HepG2 (cell line): ENCODE measurements around the gene IL32. TPM values are rescaled to one million over a fixed set of nuclear protein-coding genes. Genes with fewer than 3 reads are reported as not detected.

Experiments
- AHR ChIP-seq: IDR thresholded peaks from 2 replicates; pipeline ENCODE4 v1.6.1; 2018; ENCODE audit warnings: missing genetic modification reagents, missing compliant biosample characterization
- DNMT3B ChIP-seq: conservative IDR thresholded peaks from 2 replicates; pipeline ENCODE4 v1.6.1; 2016; ENCODE audit warnings: missing biosample characterization, control low read depth
- GFI1 ChIP-seq: sonication (generic); formaldehyde crosslinking; IDR thresholded peaks from 2 replicates; pipeline ENCODE4 v1.5.0; 2020; ENCODE audit warnings: missing genetic modification reagents, mild to moderate bottlenecking, borderline replicate concordance
- HNRNPUL1 ChIP-seq: fragments of 200-400 bp; formaldehyde crosslinking; IDR thresholded peaks from 2 replicates; pipeline ENCODE4 v1.6.1; 2017; ENCODE audit warnings: low read depth, mild to moderate bottlenecking, low read length, moderate library complexity
- LCORL ChIP-seq, 2 experiments: fragments of 450-650 bp in 1 of 2; sonication (generic) in 1 of 2; formaldehyde crosslinking in 1 of 2; IDR thresholded peaks; 2 replicates each; pipeline versions ENCODE4 v1.5.0 to v1.6.1; 2017 to 2020; ENCODE audit warnings: antibody characterized with exemption in 1 of 2, missing genetic modification reagents in 1 of 2
- MBNL3 ChIP-seq: fragments of 250-450 bp; sonication (Bioruptor Pico); conservative IDR thresholded peaks from 2 replicates; pipeline ENCODE4 v1.8.0; 2022; ENCODE audit warnings: mild to moderate bottlenecking, inconsistent platforms
- MTF2 ChIP-seq: sonication (generic); formaldehyde crosslinking; IDR thresholded peaks from 2 replicates; pipeline ENCODE4 v1.5.0; 2020; ENCODE audit warnings: missing genetic modification reagents, borderline replicate concordance
- NR2F6 ChIP-seq, 2 experiments: IDR thresholded peaks; 2 replicates each; pipeline ENCODE4 v1.6.1; 2016; ENCODE audit warnings: antibody characterized with exemption in 1 of 2, mild to moderate bottlenecking in 1 of 2
- SOX13 ChIP-seq, 3 experiments: fragments of 450-650 bp in 1 of 3; sonication (generic) in 1 of 3; formaldehyde crosslinking in 1 of 3; IDR thresholded peaks in 2 of 3; conservative IDR thresholded peaks in 1 of 3; 2 replicates each; pipeline versions ENCODE4 v1.5.0 to v1.6.1; 2016 to 2020; ENCODE audit warnings: antibody characterized with exemption in 1 of 3, mild to moderate bottlenecking in 1 of 3, missing compliant biosample characterization in 1 of 3, missing genetic modification reagents in 1 of 3, moderate library complexity in 1 of 3
- TOE1 ChIP-seq: sonication (generic); formaldehyde crosslinking; IDR thresholded peaks from 2 replicates; pipeline ENCODE4 v1.4.0; 2020; ENCODE audit warnings: mild to moderate bottlenecking, missing genetic modification reagents
- TSC22D2 ChIP-seq: sonication (generic); formaldehyde crosslinking; IDR thresholded peaks from 2 replicates; pipeline ENCODE4 v1.5.1; 2020; ENCODE audit warnings: missing genetic modification reagents, mild to moderate bottlenecking, borderline replicate concordance
- ZNF766 ChIP-seq: sonication (generic); formaldehyde crosslinking; IDR thresholded peaks from 2 replicates; pipeline ENCODE4 v1.5.0; 2020; ENCODE audit warnings: missing genetic modification reagents, borderline replicate concordance
- ZNF83 ChIP-seq: sonication (generic); formaldehyde crosslinking; IDR thresholded peaks from 2 replicates; pipeline ENCODE4 v1.4.0; 2020; ENCODE audit warnings: missing genetic modification reagents, mild to moderate bottlenecking, borderline replicate concordance
- ZSCAN25 ChIP-seq: sonication (generic); formaldehyde crosslinking; IDR thresholded peaks from 2 replicates; pipeline ENCODE4 v1.8.0; 2022; ENCODE audit warnings: mild to moderate bottlenecking, missing genetic modification reagents
- ZSCAN30 ChIP-seq: sonication (generic); formaldehyde crosslinking; IDR thresholded peaks from 2 replicates; pipeline ENCODE4 v1.5.0; 2020; ENCODE audit warnings: mild to moderate bottlenecking, missing genetic modification reagents
- polyA plus RNA-seq, 8 experiments: library from polyadenylated mRNA; depleted of rRNA in 3 of 8; stranded (reverse) in 7 of 8; unstranded in 1 of 8; fragments of >200 nt; fragmentation: Illumina TruSeq in 4 of 8; extraction: Trizol in 4 of 8; gene quantifications; 2 replicates each; pipeline versions ENCODE4 v1.2.1 to v1.2.3, GENCODE V29; 2011 to 2016; ENCODE audit warnings: low read depth in 4 of 8, missing spikeins in 1 of 8, mixed read lengths in 1 of 8; ENCODE audit not compliant: insufficient read depth in 1 of 8
- total RNA-seq, 5 experiments: library from RNA; depleted of rRNA; stranded (reverse); fragments of >200 nt; fragmentation: Illumina TruSeq; extraction: Trizol; gene quantifications; 2 replicates each; pipeline ENCODE4 v1.2.3, GENCODE V29; 2016; ENCODE audit warnings: low read depth in 1 of 5
- TF ChIP-seq, protein P1 (sequence below): sonication (generic); formaldehyde crosslinking; IDR thresholded peaks from 2 replicates; pipeline ENCODE4 v1.4.0; 2020; ENCODE audit warnings: mild to moderate bottlenecking, missing genetic modification reagents
- TF ChIP-seq, protein P2 (sequence below): sonication (generic); formaldehyde crosslinking; IDR thresholded peaks from 2 replicates; pipeline ENCODE4 v1.9.0; 2021; ENCODE audit warnings: missing genetic modification reagents, mild to moderate bottlenecking, borderline replicate concordance
- TF ChIP-seq, protein P3 (sequence below): sonication (generic); formaldehyde crosslinking; IDR thresholded peaks from 2 replicates; pipeline ENCODE4 v1.4.0; 2020; ENCODE audit warnings: missing genetic modification reagents

The IL32 gene
- total and polyA plus RNA-seq, 2 of the 13 experiments (the other 11 are each of a cell fraction or from before 2014, with no cell fraction given), result 115 to 165 TPM

DNA sequence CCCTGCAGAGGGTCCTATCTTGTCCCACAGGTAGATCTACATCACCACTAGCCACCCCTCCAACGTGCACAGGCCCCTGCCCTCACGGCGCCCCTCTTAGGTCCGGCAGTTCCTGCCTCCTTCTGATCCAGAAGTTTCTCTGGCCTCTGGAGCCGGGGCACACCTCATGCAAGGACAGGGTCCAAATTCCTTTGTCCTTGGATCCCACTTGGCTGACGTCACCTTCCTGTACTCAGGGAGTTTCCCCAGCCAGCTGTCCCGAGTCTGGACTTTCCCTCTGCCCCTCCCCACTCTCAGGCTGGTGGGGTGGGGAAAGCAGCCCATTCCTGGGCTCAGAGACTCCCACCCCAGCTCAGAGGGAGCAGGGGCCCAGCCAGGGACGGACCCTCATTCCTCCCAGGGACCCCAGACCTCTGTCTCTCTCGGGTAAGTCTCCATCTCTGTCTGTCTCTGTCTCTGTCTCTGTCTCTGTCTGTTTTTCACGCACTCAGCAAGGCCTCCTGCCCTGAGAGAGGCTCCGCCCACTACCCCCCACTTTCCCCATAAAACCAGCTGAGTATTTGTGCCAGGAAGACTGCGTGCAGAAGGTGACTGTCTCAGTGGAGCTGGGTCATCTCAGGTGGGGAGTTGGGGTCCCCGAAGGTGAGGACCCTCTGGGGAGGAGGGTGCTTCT, at the start of gene IL32 (continued):
- TF ChIP-seq, protein P1, sequence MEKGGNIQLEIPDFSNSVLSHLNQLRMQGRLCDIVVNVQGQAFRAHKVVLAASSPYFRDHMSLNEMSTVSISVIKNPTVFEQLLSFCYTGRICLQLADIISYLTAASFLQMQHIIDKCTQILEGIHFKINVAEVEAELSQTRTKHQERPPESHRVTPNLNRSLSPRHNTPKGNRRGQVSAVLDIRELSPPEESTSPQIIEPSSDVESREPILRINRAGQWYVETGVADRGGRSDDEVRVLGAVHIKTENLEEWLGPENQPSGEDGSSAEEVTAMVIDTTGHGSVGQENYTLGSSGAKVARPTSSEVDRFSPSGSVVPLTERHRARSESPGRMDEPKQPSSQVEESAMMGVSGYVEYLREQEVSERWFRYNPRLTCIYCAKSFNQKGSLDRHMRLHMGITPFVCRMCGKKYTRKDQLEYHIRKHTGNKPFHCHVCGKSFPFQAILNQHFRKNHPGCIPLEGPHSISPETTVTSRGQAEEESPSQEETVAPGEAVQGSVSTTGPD (CRISPR knock-in tag), result no peak
- TF ChIP-seq ZNF83 (CRISPR knock-in tag) (peak; percentile 14; the same call in 1 of the 2 replicates), GFI1 (CRISPR knock-in tag) (no peak), LCORL (IDR thresholded peaks at IDR 0.05) (no peak), LCORL (CRISPR knock-in tag; IDR thresholded peaks at IDR 0.05) (peak; percentile 96), TOE1 (no peak), MBNL3 (CRISPR knock-in tag) (no peak), SOX13 (IDR thresholded peaks at IDR 0.05) (no peak), SOX13 (CRISPR knock-in tag; conservative IDR thresholded peaks at IDR 0.05 in 1 of 2, IDR thresholded peaks at IDR 0.05 in 1 of 2) (peak in 1 of 2 experiments; percentile 69; a peak in 2 of 4 replicates), TSC22D2 (CRISPR knock-in tag) (no peak), ZNF766 (no peak; the same call in 1 of the 2 replicates), MTF2 (CRISPR knock-in tag) (no peak), HNRNPUL1 (no peak), DNMT3B (CRISPR knock-in tag) (no peak), NR2F6 (IDR thresholded peaks at IDR 0.05) (peak; percentile 37; the same call in 1 of the 2 replicates), NR2F6 (CRISPR knock-in tag; IDR thresholded peaks at IDR 0.05) (peak; percentile 74), ZSCAN25 (CRISPR knock-in tag) (no peak), AHR (CRISPR knock-in tag) (no peak), ZSCAN30 (no peak)
- TF ChIP-seq, protein P2, sequence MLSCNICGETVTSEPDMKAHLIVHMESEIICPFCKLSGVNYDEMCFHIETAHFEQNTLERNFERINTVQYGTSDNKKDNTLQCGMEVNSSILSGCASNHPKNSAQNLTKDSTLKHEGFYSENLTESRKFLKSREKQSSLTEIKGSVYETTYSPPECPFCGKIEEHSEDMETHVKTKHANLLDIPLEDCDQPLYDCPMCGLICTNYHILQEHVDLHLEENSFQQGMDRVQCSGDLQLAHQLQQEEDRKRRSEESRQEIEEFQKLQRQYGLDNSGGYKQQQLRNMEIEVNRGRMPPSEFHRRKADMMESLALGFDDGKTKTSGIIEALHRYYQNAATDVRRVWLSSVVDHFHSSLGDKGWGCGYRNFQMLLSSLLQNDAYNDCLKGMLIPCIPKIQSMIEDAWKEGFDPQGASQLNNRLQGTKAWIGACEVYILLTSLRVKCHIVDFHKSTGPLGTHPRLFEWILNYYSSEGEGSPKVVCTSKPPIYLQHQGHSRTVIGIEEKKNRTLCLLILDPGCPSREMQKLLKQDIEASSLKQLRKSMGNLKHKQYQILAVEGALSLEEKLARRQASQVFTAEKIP (CRISPR knock-in tag), result no peak
- TF ChIP-seq, protein P3, sequence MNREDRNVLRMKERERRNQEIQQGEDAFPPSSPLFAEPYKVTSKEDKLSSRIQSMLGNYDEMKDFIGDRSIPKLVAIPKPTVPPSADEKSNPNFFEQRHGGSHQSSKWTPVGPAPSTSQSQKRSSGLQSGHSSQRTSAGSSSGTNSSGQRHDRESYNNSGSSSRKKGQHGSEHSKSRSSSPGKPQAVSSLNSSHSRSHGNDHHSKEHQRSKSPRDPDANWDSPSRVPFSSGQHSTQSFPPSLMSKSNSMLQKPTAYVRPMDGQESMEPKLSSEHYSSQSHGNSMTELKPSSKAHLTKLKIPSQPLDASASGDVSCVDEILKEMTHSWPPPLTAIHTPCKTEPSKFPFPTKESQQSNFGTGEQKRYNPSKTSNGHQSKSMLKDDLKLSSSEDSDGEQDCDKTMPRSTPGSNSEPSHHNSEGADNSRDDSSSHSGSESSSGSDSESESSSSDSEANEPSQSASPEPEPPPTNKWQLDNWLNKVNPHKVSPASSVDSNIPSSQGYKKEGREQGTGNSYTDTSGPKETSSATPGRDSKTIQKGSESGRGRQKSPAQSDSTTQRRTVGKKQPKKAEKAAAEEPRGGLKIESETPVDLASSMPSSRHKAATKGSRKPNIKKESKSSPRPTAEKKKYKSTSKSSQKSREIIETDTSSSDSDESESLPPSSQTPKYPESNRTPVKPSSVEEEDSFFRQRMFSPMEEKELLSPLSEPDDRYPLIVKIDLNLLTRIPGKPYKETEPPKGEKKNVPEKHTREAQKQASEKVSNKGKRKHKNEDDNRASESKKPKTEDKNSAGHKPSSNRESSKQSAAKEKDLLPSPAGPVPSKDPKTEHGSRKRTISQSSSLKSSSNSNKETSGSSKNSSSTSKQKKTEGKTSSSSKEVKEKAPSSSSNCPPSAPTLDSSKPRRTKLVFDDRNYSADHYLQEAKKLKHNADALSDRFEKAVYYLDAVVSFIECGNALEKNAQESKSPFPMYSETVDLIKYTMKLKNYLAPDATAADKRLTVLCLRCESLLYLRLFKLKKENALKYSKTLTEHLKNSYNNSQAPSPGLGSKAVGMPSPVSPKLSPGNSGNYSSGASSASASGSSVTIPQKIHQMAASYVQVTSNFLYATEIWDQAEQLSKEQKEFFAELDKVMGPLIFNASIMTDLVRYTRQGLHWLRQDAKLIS, result no peak
